MCF 10A (cell line): ENCODE results near the gene SSH2. TPM values are rescaled to one million over a fixed set of nuclear protein-coding genes. Genes with fewer than 3 reads are reported as not detected.

Experiments
- BruUV-seq: library from RNA; stranded (reverse); fragments of 400-500 nt; replicated peaks from 2 replicates; lab custom pipeline; 2021; lab: Mats Ljungman, UMichigan
- CTCF ChIA-PET: fragments of 300-600 bp; sonication (Branson Sonifier 250); formaldehyde crosslinking; extraction: SDS; loops from one replicate; lab custom pipeline; 2021; ENCODE audit warnings: antibody characterized with exemption, inconsistent platforms; lab: Yijun Ruan, JAX
- POLR2A ChIA-PET: fragments of 300-600, 350-650 bp; sonication (Branson Sonifier 250); formaldehyde crosslinking; extraction: SDS; loops from one replicate; lab custom pipeline; 2020; ENCODE audit warnings: antibody characterized with exemption, inconsistent platforms; lab: Yijun Ruan, JAX
- DNase-seq: peaks from one replicate; pipeline ENCODE4 v3.0.0-alpha.2; 2018; ENCODE audit not compliant: unreplicated experiment
- H3K27ac Mint-ChIP-seq: one replicate; pipeline ENCODE4 v1.8.0; 2022; ENCODE audit warnings: mild to moderate bottlenecking, low read depth, mixed read lengths; ENCODE audit not compliant: unreplicated experiment
- H3K27me3 Mint-ChIP-seq: one replicate; pipeline ENCODE4 v1.8.0; 2022; ENCODE audit warnings: mixed read lengths; ENCODE audit not compliant: insufficient read depth, unreplicated experiment
- H3K36me3 Mint-ChIP-seq: one replicate; pipeline ENCODE4 v1.8.0; 2022; ENCODE audit warnings: mild to moderate bottlenecking, moderate library complexity, mixed read lengths; ENCODE audit not compliant: insufficient read depth, unreplicated experiment
- H3K4me1 Mint-ChIP-seq: one replicate; pipeline ENCODE4 v1.8.0; 2022; ENCODE audit warnings: mixed read lengths; ENCODE audit not compliant: insufficient read depth, unreplicated experiment
- H3K4me3 Mint-ChIP-seq: one replicate; pipeline ENCODE4 v1.8.0; 2022; ENCODE audit warnings: mild to moderate bottlenecking, moderate library complexity, mixed read lengths; ENCODE audit not compliant: unreplicated experiment
- H3K9me3 Mint-ChIP-seq: one replicate; pipeline ENCODE4 v1.8.0; 2022; ENCODE audit warnings: mixed read lengths; ENCODE audit not compliant: unreplicated experiment
- CTCF ChIP-seq: fragments of 200-600 bp; IDR thresholded peaks from one replicate; pipeline ENCODE4 v1.8.0; 2022; ENCODE audit warnings: antibody characterized with exemption, mild to moderate bottlenecking; ENCODE audit not compliant: unreplicated experiment
- intact Hi-C: fragments of 100-400 bp; cut with micrococcal nuclease; formaldehyde crosslinking; loops from 2 replicates; pipeline ENCODE4 v1.14.1; 2022
- total RNA-seq: library from RNA; stranded (reverse); gene quantifications from 2 replicates; pipeline ENCODE4 v1.2.3, GENCODE V29; 2022

The SSH2 gene
- total RNA-seq, 1 experiment from 2014 or later, result 21.9 TPM

- peaks cover 8% of the 10 kb centered on the region for H3K9me3 Mint-ChIP-seq
- DNase-seq, result no peak
- no peaks in the 10 kb centered on the region for H3K36me3 Mint-ChIP-seq
- intact Hi-C loops, result no loop called here
- H3K27me3 Mint-ChIP-seq, result no peaks in the 10 kb centered on the region
- no peaks in the 10 kb centered on the region for H3K4me1 Mint-ChIP-seq
- H3K4me3 Mint-ChIP-seq, result no peak overlapping the region
- TF ChIP-seq CTCF, result no peak
- BruUV-seq, result no TSS peak
- H3K27ac Mint-ChIP-seq, result no peak overlapping the region
- CTCF ChIA-PET, result interaction anchor here (1.0 kb wide), 1 partner anchor 12 kb away, joined by 4 read pairs; no protein-coding TSS in a partner anchor
- POLR2A ChIA-PET, result no interaction called here
Observed at GRCh38 chr17:29972277-29972676, 42.2 kb upstream of the SSH2 start.

GRCh38 chr17:29968271-29968670 lies 38.2 kb upstream of the SSH2 start:
- no peak for TF ChIP-seq CTCF
- Mint-ChIP-seq H3K4me1 (no peaks in the 10 kb centered on the region), H3K36me3 (no peaks in the 10 kb centered on the region), H3K9me3 (peaks cover 14% of the 10 kb centered on the region), H3K27ac (no peak overlapping the region), H3K27me3 (no peaks in the 10 kb centered on the region), H3K4me3 (no peak overlapping the region)
- POLR2A ChIA-PET, result interaction anchor here (0.8 kb wide), 1 partner anchor 11 kb away, joined by 4 read pairs; no protein-coding TSS in a partner anchor
- CTCF ChIA-PET, result interaction anchor here (0.6 kb wide), 1 partner anchor 136 kb away, joined by 3 read pairs; no protein-coding TSS in a partner anchor
- no peak for DNase-seq
- BruUV-seq, result no TSS peak
- intact Hi-C loops, result no loop called here

- CTCF ChIA-PET, result interaction anchor here (0.6 to 5.2 kb wide), 3 partner anchors 31 to 146 kb away, joined by 3 to 26 read pairs (median 4); no protein-coding TSS in a partner anchor
- BruUV-seq, result no TSS peak
- Mint-ChIP-seq H3K27me3 (no peaks in the 10 kb centered on the region), H3K4me1 (peaks cover 16% of the 10 kb centered on the region), H3K36me3 (no peaks in the 10 kb centered on the region), H3K4me3 (no peak overlapping the region), H3K9me3 (peaks cover 15% of the 10 kb centered on the region), H3K27ac (no peak overlapping the region)
- no peak for TF ChIP-seq CTCF
- DNase-seq, result no peak
- intact Hi-C loops, result no loop called here
- POLR2A ChIA-PET, result no interaction called here
Observed at GRCh38 chr17:29962656-29963055, 32.6 kb upstream of the SSH2 start.

GRCh38 chr17:29959658-29960337 lies 29.8 kb upstream of the SSH2 start:
- ChIA-PET CTCF (interaction anchor here (0.6 kb wide), 1 partner anchor 25 kb away, joined by 3 read pairs; no protein-coding TSS in a partner anchor), POLR2A (interaction anchor here (1.3 kb wide), 1 partner anchor 56 kb away, joined by 5 read pairs; no protein-coding TSS in a partner anchor)
- BruUV-seq, result no TSS peak
- H3K9me3 Mint-ChIP-seq, result peaks cover 15% of the 10 kb centered on the region
- H3K4me3 Mint-ChIP-seq, result no peak overlapping the region
- DNase-seq, result peak; percentile 39
- no peak for TF ChIP-seq CTCF
- intact Hi-C loops, result no loop called here
- no peaks in the 10 kb centered on the region for H3K36me3 Mint-ChIP-seq
- no peak overlapping the region for H3K27ac Mint-ChIP-seq
- H3K4me1 Mint-ChIP-seq, result peaks cover 16% of the 10 kb centered on the region
- H3K27me3 Mint-ChIP-seq, result no peaks in the 10 kb centered on the region
